Upper lobe of left lung (tissue), 4 donors: Measurements from ENCODE around the gene MINDY1.

Experiments
- EP300 ChIP-seq, 4 donors: sonication (generic); formaldehyde crosslinking; IDR thresholded peaks; one replicate each; pipeline ENCODE4 v1.5.1; 2017; ENCODE audit warnings: antibody characterized with exemption in 4 of 4, control low read depth in 2 of 4
- POLR2A ChIP-seq, 4 donors: fragments of 450-650 bp; IDR thresholded peaks; one replicate each; pipeline ENCODE4 v1.5.1; 2016 to 2017; ENCODE audit warnings: antibody characterized with exemption in 4 of 4, mild to moderate bottlenecking in 2 of 4
- POLR2AphosphoS5 ChIP-seq, 2 donors: sonication (generic); formaldehyde crosslinking; IDR thresholded peaks; one replicate each; pipeline ENCODE4 v1.5.1; 2017; ENCODE audit warnings: antibody characterized with exemption in 2 of 2
- TF ChIP-seq, protein P1 (sequence below), 6 experiments: fragments of 450-650 bp in 4 of 6; fragments of 200-600 bp in 2 of 6; sonication (generic) in 2 of 6; IDR thresholded peaks; one replicate each; pipeline ENCODE4 v1.5.1; 2016 to 2019; ENCODE audit warnings: antibody characterized with exemption in 6 of 6

GRCh38 chr1:151035167-151035566 is 28.5 kb upstream of the MINDY1 start:
- TF ChIP-seq POLR2A (IDR thresholded peaks at IDR 0.05): no peak
- TF ChIP-seq, protein P1, sequence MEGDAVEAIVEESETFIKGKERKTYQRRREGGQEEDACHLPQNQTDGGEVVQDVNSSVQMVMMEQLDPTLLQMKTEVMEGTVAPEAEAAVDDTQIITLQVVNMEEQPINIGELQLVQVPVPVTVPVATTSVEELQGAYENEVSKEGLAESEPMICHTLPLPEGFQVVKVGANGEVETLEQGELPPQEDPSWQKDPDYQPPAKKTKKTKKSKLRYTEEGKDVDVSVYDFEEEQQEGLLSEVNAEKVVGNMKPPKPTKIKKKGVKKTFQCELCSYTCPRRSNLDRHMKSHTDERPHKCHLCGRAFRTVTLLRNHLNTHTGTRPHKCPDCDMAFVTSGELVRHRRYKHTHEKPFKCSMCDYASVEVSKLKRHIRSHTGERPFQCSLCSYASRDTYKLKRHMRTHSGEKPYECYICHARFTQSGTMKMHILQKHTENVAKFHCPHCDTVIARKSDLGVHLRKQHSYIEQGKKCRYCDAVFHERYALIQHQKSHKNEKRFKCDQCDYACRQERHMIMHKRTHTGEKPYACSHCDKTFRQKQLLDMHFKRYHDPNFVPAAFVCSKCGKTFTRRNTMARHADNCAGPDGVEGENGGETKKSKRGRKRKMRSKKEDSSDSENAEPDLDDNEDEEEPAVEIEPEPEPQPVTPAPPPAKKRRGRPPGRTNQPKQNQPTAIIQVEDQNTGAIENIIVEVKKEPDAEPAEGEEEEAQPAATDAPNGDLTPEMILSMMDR (IDR thresholded peaks at IDR 0.05): no peak
- TF ChIP-seq POLR2AphosphoS5 (IDR thresholded peaks at IDR 0.05): no peak
- no peak for TF ChIP-seq EP300 (IDR thresholded peaks at IDR 0.05)
